Stimulated activated naive CD4-positive, alpha-beta T cell (primary cell): ENCODE measurements around the gene UTP4.
"Not testable (repeated sequence)": the region's sequence is repeated elsewhere in the genome, so short reads cannot be mapped to it uniquely, and the experiment has no call there.

Experiments used
- DNase-seq, 6 experiments: peaks; one replicate each; lab custom pipeline; 2025; lab: John Stamatoyannopoulos, UW

Gene UTP4

DNA sequence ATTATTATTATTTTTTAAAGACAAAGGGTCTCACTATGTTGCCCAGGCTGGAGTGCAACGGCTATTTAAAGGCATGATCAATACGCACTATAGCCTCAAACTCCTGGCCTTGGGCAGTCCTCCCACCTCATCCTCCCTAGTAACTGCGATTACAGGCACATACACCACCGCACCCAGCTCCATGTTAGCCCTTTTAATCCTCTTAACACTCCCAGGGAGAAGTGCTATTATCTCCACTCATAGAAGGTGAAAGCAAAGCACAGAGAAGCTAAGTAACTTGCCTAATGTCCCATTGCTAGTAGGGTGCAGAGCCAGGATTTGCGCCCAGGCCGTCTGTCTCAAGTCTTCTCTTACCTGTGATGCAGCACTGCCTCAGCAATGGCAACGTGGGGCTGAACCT lies 22.0 kb upstream of the UTP4 start:
- no peak for DNase-seq

DNA sequence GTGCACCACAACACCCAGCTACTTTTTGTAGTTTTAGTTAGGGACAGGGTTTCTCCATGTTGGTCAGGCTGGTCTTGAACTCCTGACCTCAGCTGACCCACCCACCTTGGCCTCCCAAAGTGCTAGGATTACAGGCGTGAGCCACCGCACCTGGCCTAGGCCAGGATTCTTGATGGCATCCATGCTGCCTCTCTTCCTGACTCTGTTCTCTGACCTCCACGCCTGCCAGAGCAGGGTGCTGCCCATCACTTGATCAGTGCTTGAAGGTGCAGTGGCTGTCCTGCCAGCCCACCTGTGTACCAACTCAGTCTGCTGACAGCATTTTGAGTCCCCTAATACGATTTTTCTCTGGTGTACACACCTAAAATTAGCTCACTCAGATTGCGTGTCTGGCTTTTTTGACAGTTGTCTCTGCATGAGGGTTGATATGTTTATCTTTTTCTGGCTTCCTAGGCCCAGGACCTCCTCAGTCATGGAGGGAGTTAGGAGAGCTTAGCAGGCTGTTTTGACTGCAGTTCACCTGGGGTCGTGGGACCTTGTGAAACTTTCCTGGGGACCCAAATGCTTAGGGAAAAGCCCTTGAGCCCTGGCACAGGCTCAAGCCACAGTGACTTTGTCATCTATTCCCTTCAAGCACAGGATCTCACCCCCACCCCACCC lies 21.1 kb upstream of the UTP4 start:
- DNase-seq, result no peak

DNA sequence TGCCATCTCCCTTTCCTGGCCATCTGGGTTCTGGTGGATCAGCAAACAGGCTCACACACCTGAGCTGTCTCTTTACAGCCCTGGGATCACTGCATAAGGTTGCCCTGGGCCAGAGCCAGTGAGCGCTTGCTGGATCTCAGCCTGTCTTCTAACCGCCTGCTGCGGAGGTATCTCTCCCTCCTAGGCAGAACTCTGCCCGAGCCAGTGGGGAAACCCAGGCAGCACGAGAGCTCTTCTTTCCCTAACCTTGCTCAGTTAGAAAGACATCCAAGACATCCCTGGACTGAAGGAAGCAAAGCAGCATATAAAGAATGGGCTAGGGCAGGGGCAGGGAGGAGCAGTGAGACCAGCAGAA lies 20.6 kb upstream of the UTP4 start:
- no peak for DNase-seq

DNA sequence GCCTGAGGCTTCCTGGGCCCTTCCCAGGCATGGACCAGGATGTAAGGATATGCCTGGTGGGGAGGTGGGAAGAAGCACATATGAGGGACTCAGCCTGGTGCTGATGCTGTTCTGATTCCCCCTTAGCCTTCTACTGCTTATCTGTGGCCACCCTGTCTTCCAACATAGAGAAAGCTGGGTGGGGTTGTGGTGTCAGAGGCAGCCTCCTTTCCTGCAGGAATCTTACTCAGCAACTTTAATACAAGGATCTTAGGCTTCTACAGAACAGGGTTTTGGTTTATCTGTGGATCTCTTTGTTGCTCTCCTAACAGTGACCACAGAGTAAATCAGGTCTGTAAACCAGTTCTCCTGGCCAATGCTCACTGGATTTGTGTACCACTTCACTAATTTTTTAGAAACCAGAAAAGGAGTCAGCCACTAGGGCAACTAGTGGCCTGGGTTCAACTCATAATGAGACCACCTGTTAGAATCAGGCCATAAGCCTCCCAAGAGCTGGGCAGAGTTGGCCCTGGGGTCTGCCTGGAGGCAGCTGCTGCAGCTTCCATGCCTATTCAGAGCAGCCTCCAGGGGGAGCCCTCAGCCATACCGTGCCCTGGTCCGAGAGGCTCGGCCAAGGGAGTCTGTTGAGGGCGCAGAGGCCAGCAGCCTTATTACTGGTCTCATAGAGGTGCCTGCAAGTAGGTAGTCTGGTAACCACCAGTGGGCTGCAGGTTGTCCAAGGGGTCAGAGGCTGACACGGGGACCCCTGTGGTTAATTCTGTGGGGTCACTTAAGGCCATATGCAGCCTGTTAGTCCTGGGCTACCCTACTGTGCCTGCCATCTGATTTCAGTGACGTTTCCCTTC lies 19.9 kb upstream of the UTP4 start:
- DNase-seq, result peak in 3 of 6 experiments; percentile 9 to 26 (median 14)

DNA sequence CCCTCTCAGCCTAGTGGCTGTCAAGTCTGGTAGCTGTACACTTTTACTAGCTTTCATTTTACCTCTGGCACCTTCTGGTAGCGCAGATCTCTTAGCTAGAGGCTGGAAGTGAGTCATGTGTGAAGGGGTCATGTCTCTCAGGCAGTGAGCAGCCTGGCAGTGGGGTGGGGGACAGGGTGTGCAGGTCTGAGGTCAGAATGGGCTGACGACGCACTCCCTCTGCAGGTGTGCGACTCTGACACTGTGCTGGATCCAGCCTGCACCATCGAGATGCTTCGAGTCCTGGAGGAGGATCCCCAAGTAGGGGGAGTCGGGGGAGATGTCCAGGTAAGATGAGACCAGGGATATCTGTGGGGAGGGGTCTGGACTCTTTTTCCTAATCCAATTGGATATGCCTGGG lies 19.2 kb upstream of the UTP4 start:
- no peak for DNase-seq

DNA sequence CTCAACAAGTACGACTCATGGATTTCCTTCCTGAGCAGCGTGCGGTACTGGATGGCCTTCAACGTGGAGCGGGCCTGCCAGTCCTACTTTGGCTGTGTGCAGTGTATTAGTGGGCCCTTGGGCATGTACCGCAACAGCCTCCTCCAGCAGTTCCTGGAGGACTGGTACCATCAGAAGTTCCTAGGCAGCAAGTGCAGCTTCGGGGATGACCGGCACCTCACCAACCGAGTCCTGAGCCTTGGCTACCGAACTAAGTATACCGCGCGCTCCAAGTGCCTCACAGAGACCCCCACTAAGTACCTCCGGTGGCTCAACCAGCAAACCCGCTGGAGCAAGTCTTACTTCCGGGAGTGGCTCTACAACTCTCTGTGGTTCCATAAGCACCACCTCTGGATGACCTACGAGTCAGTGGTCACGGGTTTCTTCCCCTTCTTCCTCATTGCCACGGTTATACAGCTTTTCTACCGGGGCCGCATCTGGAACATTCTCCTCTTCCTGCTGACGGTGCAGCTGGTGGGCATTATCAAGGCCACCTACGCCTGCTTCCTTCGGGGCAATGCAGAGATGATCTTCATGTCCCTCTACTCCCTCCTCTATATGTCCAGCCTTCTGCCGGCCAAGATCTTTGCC lies 18.0 kb upstream of the UTP4 start:
- DNase-seq, result no peak

DNA sequence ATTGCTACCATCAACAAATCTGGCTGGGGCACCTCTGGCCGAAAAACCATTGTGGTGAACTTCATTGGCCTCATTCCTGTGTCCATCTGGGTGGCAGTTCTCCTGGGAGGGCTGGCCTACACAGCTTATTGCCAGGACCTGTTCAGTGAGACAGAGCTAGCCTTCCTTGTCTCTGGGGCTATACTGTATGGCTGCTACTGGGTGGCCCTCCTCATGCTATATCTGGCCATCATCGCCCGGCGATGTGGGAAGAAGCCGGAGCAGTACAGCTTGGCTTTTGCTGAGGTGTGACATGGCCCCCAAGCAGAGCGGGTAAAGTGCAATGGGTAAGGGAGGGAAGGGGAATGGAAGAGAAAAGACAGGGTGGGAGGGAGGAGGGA lies 17.5 kb upstream of the UTP4 start:
- DNase-seq, result no peak

DNA sequence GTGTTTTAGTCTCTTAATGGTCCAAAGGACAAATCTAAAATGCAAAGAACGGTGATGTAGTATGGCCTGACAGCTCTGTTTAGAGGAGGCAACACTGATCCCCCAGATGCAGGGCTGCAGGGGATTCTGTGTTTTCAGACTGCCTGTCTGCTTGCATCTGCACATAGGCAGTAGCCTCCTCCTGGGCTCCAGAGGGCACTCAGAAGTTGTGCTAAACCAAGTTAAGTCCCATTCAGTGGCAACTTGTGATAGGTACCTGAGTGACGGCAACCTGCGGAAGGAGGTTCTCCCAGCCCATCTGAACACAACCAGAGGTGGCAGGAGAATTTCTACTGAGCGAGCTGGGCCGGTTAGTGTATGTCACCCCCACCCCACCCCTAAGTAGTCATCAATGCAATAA lies 17.1 kb upstream of the UTP4 start:
- DNase-seq, result no peak

DNA sequence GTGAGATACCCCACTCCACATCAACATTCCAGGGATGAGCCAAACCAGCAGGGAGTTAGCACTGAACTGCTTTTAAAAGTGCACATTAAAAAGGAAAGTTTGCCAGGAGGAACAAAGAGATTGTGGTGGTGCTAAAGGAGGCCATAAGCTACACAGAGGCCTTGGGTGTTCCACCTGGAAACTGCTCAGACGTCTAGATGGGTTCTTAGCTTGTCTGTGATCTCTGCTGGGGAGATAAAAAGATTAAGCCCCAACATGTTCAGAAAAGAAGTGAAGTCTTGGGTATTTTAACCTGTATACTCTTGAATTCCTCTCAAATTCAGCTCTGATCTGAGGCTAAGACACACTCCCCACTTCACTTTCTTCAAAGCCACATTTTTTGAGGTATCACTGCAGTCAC lies 16.6 kb upstream of the UTP4 start:
- no peak for DNase-seq

DNA sequence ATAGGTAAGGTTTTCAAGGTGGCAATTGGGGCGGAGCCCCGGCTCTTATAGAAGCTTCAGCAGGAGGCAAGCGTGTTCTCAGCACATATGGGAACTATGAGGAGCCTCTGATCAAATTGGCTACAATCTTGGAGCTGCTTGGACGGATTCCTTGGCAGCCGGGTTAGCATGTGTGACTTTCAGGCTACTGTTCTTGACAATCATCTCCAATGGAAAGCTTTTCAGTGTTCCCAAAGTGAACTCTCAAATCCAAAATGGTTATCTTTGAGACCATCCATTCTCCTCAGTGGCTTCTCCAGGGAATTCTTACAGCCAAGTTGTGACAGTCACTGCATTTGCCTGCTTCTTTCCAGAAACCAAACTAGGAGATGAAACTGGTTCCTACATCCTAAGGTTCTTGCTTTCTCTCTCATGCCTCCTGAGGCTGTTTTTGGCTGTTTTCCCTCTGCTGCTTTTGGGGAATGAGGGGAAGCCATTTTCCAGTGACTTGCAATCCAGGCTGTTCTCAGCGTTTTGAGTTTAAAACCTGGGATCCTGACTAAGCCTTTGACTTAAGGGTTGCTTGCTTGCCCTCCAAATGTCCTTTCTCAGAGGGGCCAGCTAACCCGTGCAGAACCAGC lies 16.1 kb upstream of the UTP4 start:
- no peak for DNase-seq

DNA sequence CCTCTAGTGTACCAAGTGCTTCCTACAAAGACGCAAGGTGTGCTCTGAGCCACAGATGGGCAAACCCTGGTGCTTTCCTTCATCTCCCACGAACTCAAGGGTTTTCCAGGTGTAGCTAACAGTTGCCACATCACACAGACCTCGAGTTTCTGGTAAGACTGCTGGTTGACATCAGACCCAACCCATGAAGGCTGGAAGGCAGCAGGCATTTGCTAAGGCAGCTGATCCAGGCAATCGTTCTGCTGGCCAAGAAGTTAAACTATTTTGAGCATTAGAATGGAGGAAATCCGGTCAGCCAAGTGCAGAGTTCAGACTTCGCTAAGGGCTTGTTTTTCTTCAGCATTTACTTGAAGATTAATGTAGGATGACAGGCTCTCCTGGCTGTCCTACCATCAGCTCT lies 15.5 kb upstream of the UTP4 start:
- no peak for DNase-seq

DNA sequence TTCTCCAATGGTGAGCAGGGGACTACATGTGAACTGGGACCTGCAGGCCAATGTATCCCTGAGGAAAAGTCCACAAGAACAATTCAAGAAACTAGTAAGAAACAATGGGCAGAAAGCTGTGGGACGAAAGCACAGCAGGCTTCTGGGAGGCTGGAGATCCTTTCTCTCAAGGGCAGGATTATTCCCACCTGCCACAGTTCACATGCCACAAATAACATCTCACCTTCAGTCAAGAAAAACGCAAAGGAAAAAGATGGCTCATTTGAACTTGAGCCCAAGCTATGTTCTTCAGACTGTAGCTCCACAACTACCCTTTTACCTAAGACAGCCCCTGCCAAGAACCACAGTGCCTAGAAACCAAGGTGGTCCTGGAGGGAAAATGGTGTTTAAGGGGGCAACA lies 14.0 kb upstream of the UTP4 start:
- no peak for DNase-seq

DNA sequence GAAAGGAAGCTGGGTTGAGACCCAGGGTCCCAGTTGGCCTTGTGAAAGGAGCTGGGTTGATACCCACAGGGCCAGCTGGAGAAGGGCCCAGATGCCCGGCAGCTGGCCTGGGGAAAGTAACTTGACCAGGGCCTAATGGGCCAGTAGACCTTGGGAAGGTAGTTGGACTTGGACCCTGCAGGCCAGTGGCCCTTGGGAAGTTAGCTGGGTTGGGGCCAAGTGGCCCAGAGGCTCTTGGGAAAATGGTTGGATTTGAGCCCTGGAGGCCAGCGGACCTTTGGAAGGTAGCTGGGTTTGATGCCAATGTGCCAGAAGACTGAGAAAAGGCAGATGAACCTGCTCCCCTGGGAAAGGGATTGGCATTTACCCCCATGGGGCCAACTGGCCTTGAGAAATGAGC lies 13.5 kb upstream of the UTP4 start:
- no peak for DNase-seq

DNA sequence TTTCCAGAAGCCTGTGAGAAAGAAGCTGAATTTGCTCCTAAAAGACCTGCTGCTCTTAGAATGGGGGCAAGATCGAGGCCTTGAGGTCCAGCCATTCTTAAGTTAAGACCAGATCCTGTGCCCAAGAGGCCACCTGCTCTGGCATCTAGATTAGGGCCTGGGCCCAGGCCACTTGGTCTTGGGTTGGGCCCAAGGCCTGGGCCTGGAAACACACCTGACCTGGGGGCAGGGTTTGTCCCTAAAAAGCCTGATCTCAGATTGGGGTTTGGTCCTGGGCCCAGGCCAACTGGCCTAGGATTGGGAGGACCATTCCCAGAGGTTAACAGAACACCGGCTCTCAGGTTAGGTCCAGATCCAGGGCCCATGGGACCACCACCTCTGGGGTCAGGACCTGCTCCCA lies 12.9 kb upstream of the UTP4 start:
- no peak for DNase-seq

DNA sequence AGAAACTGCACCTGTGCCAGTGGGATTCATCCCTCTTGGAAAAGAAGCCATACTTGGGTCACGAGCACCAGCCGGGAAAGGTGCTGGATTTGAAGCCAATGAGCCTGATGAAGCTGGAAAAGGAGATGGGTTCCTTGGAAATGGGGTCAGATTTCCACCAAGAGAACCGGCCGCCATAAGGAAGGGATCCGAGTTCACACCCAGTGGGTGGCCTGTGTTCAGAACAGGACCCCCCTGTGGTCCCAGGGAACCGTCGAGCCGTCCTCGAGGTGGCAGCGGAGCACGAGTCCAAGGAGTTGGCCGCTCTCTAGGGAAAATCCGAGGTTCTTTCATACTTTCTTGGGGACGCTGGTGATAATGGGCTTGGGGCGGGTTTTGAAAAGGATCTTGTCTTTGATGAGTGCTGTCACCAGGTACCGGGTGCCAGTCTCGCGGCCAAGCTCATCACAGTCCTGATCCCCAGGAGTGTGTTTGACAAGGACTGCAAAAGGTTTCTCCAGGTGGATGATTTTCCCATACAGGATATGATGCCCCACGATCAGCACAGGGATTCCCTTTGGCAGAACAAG lies 12.3 kb upstream of the UTP4 start:
- no peak for DNase-seq

DNA sequence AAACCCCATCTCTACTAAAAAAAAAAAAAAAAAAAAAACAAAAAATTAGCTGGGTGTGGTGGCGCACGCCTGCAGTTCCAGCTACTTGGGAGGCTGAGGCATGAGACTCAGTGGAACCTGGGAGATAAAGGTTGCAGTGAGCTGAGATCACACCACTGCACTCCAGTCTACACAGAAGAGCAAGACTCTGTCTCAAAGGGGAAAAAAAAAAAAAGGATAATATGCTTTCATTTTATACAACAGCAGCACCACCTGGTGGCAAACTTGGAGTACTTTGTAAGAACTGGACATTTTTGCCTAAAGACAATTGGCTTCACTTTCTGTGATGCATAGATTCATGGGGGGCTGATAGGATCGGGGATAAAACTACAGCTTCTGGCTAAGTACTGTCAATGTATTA lies 8.5 kb upstream of the UTP4 start:
- peak; percentile 15 to 77 (median 60) for DNase-seq

DNA sequence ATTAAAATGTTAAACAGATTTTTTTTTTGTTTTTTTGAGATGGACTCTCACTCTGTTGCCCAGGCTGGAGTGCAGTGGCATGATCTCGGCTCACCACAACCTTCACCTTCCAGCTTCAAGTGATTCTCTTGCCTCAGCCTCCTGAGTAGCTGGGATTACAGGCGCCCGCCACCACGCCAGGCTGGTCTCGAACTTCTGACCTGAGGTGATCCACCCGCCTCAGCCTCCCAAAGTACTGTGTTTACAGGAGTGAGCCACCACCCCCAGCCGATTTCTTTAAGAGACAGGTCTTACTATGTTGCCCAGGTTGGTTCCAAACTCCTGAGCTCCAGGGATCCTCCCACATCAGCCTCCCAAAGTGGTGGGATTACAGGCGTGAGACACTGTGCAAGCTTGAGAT lies 8.0 kb upstream of the UTP4 start:
- not testable (repeated sequence) for DNase-seq

DNA sequence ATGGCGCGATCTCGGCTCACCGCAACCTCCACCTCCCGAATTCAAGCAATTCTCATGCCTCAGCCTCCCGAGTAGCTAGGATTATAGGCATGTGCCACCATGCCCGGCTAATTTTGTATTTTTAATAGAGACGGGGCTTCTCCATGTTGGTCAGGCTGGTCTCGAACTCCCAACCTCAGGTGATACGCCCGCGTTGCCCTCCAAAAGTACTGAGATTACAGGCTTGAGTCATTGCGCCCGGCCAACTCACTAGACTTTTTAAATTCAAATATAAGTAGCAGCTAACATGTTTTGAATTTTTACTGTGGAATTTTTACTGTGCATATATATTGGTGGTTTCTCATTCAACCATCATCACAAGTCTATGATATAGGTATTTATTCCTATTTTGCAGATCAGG lies 7.5 kb upstream of the UTP4 start:
- not testable (repeated sequence) for DNase-seq

DNA sequence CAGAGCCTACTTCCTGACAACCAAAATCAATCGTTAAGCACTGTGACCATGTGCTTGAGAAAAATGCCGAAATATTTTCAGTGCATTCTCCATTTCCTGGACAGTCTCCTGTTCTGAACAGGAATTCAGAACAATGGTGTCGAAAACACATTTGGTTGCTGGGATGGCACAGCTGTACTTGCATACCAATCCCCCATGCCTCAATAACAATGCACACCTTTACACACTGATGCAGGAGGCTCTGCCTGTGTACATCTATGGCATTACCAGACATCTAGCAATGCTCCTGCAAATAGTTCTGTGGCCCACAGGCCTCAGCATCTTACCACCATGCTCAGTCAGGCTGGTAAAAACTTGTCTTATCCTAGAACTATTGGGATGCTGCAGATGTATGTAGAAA lies 6.2 kb upstream of the UTP4 start:
- DNase-seq, result no peak

DNA sequence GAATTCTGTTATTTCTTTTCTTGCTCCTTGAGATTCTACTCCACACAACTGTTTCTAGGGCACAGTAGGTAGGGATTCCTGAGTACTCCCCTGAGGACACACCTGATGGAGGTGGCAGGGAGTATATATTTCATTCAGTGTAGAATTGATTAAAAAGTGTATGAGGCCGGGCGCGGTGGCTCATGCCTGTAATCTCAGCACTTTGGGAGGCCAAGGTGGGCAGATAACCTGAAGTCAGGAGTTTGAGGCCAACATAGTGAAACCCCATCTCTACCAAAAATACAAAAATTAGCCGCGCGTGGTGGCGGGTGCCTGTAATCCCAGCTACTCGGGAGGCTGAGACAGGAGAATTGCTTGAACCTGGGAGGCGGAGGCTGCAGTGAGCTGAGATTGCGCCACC lies 5.6 kb upstream of the UTP4 start:
- DNase-seq, result not testable (repeated sequence)

DNA sequence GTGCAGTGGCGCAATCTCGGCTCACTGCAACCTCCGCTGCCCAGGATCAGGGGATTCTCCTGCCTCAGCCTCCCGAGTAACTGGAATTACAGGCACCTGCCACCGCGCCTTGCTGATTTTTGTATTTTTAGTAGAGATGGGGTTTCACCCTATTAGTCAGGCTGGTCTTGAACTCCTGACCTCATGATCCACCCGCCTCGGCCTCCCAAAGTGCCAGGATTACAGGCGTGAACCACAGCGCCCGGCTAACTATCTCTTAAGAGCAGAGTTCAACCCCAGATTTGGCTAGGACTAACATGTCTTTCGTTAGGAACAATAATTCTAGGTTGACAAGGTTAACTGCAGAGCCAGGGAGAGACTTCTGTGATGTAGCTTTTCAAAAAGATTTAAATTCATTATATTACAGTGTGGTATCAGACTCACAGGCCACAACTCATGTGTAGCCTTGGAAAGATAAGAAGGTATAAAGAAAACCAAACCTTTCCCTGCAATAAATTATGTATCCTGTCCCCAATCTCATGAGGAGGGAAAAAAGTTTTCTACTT lies 4.4 kb upstream of the UTP4 start:
- no peak for DNase-seq

DNA sequence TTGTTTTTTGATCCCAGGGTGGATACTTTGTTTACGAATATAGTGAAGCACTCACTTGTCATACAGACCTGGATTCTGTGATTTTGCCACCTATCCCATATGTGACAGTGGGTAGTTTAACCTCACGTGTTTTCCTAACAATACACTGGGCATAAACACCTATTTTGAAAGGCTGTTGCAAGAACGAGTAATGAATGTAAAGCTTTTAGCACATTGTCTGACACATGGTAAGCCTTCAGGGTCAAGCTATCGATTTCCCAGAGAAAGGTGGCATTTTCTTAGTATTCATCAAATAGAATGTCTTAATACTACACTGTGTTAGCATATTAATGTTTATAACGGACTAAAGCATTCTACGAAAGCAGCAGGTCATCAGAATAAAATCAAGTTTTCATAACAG lies 2.0 kb upstream of the UTP4 start:
- DNase-seq, result no peak
